H9 (cell line): ENCODE data around the gene NRP1. TPM values are rescaled to one million over a fixed set of nuclear protein-coding genes. Genes with fewer than 3 reads are reported as not detected.

Source experiments
- DNase-seq: peaks from one replicate; pipeline ENCODE4 v3.0.0-alpha.2; 2017
- H2AFZ ChIP-seq: one replicate; pipeline ENCODE4 v1.6.1; 2013; ENCODE audit warnings: mild to moderate bottlenecking, low read length, control low read depth, moderate library complexity
- H2AK5ac ChIP-seq: 2 replicates; pipeline ENCODE4 v1.6.1; 2013; ENCODE audit warnings: low read length, control low read depth, mixed read lengths; ENCODE audit not compliant: insufficient read length
- H2BK120ac ChIP-seq: one replicate; pipeline ENCODE4 v1.6.1; 2013; ENCODE audit warnings: low read depth, mild to moderate bottlenecking, low read length, control low read depth, inconsistent platforms; ENCODE audit not compliant: poor library complexity, severe bottlenecking
- H2BK12ac ChIP-seq: 2 replicates; pipeline ENCODE4 v1.6.1; 2013; ENCODE audit warnings: low read length, control low read depth, mixed read lengths, low read depth; ENCODE audit not compliant: insufficient read length
- H2BK15ac ChIP-seq: 2 replicates; pipeline ENCODE4 v1.6.1; 2013; ENCODE audit warnings: low read depth, low read length, control low read depth
- H2BK20ac ChIP-seq: one replicate; pipeline ENCODE4 v1.6.1; 2013; ENCODE audit warnings: low read depth, mild to moderate bottlenecking, low read length, control low read depth, inconsistent platforms; ENCODE audit not compliant: poor library complexity, severe bottlenecking
- H2BK5ac ChIP-seq: 2 replicates; pipeline ENCODE4 v1.6.1; 2013; ENCODE audit warnings: low read length, control low read depth, mixed read lengths; ENCODE audit not compliant: insufficient read length
- H3K14ac ChIP-seq: 2 replicates; pipeline ENCODE4 v1.6.1; 2013; ENCODE audit warnings: low read length, control low read depth; ENCODE audit not compliant: insufficient read depth
- H3K18ac ChIP-seq: 2 replicates; pipeline ENCODE4 v1.6.1; 2013; ENCODE audit warnings: low read depth, mild to moderate bottlenecking, mixed read lengths, low read length, control low read depth; ENCODE audit not compliant: insufficient read length
- H3K23ac ChIP-seq: 2 replicates; pipeline ENCODE4 v1.6.1; 2013; ENCODE audit warnings: low read length, control low read depth, mixed read lengths, low read depth; ENCODE audit not compliant: insufficient read length
- H3K23me2 ChIP-seq: 2 replicates; pipeline ENCODE4 v1.6.1; 2013; ENCODE audit warnings: low read depth, mild to moderate bottlenecking, mixed read lengths, low read length, control low read depth; ENCODE audit not compliant: insufficient read length, poor library complexity, severe bottlenecking
- H3K27ac ChIP-seq: 2 replicates; pipeline ENCODE4 v1.5.1; 2013; ENCODE audit warnings: low read length, control low read depth, mixed read lengths, low read depth; ENCODE audit not compliant: insufficient read length
- H3K27me3 ChIP-seq: 2 replicates; pipeline ENCODE4 v1.6.1; 2013; ENCODE audit warnings: low read length, control low read depth, inconsistent platforms; ENCODE audit not compliant: insufficient read depth
- H3K4ac ChIP-seq: 2 replicates; pipeline ENCODE4 v1.6.1; 2013; ENCODE audit warnings: low read depth, mild to moderate bottlenecking, control low read depth, inconsistent platforms, low read length, moderate library complexity
- H3K4me1 ChIP-seq: 2 replicates; pipeline ENCODE4 v1.6.1; 2013; ENCODE audit warnings: low read length, control low read depth, inconsistent platforms; ENCODE audit not compliant: insufficient read depth
- H3K4me2 ChIP-seq: 2 replicates; pipeline ENCODE4 v1.6.1; 2013; ENCODE audit warnings: low read length, control low read depth, mixed read lengths; ENCODE audit not compliant: insufficient read length, insufficient read depth
- H3K56ac ChIP-seq: 2 replicates; pipeline ENCODE4 v1.6.1; 2013; ENCODE audit warnings: low read depth, mild to moderate bottlenecking, mixed read lengths, low read length, control low read depth; ENCODE audit not compliant: insufficient read length
- H3K79me1 ChIP-seq: 2 replicates; pipeline ENCODE4 v1.6.1; 2013; ENCODE audit warnings: low read depth, mild to moderate bottlenecking, moderate library complexity, low read length, control low read depth, inconsistent platforms; ENCODE audit not compliant: insufficient read depth, poor library complexity, severe bottlenecking
- H3K79me2 ChIP-seq: 2 replicates; pipeline ENCODE4 v1.6.1; 2013; ENCODE audit warnings: low read length, control low read depth, inconsistent platforms; ENCODE audit not compliant: insufficient read depth
- H3K9ac ChIP-seq: 2 replicates; pipeline ENCODE4 v1.6.1; 2013; ENCODE audit warnings: low read length, control low read depth, mixed read lengths; ENCODE audit not compliant: insufficient read length; ENCODE audit errors: extremely low read depth
- H3K9me3 ChIP-seq: one replicate; pipeline ENCODE4 v1.6.1; 2013; ENCODE audit warnings: low read depth, low read length, inconsistent platforms; ENCODE audit not compliant: control insufficient read depth
- H3T11ph ChIP-seq: one replicate; pipeline ENCODE4 v1.6.1; 2013; ENCODE audit warnings: mild to moderate bottlenecking, low read length, control low read depth, inconsistent platforms
- H4K20me1 ChIP-seq: one replicate; pipeline ENCODE4 v1.6.1; 2013; ENCODE audit not compliant: control insufficient read depth, insufficient read length, insufficient read depth
- H4K5ac ChIP-seq: 2 replicates; pipeline ENCODE4 v1.6.1; 2013; ENCODE audit warnings: low read depth, mild to moderate bottlenecking, mixed read lengths, low read length, control low read depth; ENCODE audit not compliant: insufficient read length
- H4K8ac ChIP-seq: replicated peaks from 2 replicates; pipeline ENCODE4 v1.6.1; 2013; ENCODE audit warnings: low read length, control low read depth, mixed read lengths, low read depth; ENCODE audit not compliant: insufficient read length
- H4K91ac ChIP-seq: 2 replicates; pipeline ENCODE4 v1.6.1; 2013; ENCODE audit warnings: low read depth, mild to moderate bottlenecking, moderate library complexity, mixed read lengths, low read length, control low read depth; ENCODE audit not compliant: insufficient read length
- H3K27ac Mint-ChIP-seq, 3 experiments: 2 replicates in 2 of 3; 3 replicates in 1 of 3; pipeline ENCODE4 v1.8.0; 2020 to 2021; ENCODE audit warnings: mixed read lengths in 3 of 3, mild to moderate bottlenecking in 1 of 3, moderate library complexity in 1 of 3
- H3K27me3 Mint-ChIP-seq: 2 replicates; pipeline ENCODE4 v1.8.0; 2021; ENCODE audit warnings: low read depth, mild to moderate bottlenecking, moderate library complexity, mixed read lengths
- H3K36me3 Mint-ChIP-seq, 3 experiments: 2 replicates in 2 of 3; 3 replicates in 1 of 3; pipeline ENCODE4 v1.8.0; 2020 to 2021; ENCODE audit warnings: low read depth in 3 of 3, mixed read lengths in 3 of 3; ENCODE audit not compliant: insufficient read depth in 1 of 3
- H3K4me1 Mint-ChIP-seq, 2 experiments: 2 replicates each; pipeline ENCODE4 v1.8.0; 2020; ENCODE audit warnings: mixed read lengths in 2 of 2
- H3K4me3 Mint-ChIP-seq, 2 experiments: 2 replicates in 1 of 2; 3 replicates in 1 of 2; pipeline ENCODE4 v1.8.0; 2020 to 2021; ENCODE audit warnings: mild to moderate bottlenecking in 2 of 2, mixed read lengths in 2 of 2, moderate library complexity in 1 of 2
- H3K9me3 Mint-ChIP-seq, 2 experiments: 2 replicates in 1 of 2; 3 replicates in 1 of 2; pipeline ENCODE4 v1.8.0; 2020; ENCODE audit warnings: mild to moderate bottlenecking in 2 of 2, mixed read lengths in 2 of 2, moderate library complexity in 1 of 2
- WGBS: extraction: QIAGEN DNeasy Blood & Tissue Kit; methylation state at CpG from one replicate; pipeline ENCODE4 v1.1.7; 2013; ENCODE audit warnings: missing lambda C conversion rate, low lambda C conversion rate, mixed read lengths; ENCODE audit not compliant: insufficient read length; ENCODE audit errors: extremely low coverage; 5-methylcytosine and 5-hydroxymethylcytosine counted together
- total RNA-seq: library from RNA; stranded (reverse); gene quantifications from 2 replicates; pipeline ENCODE4 v1.2.1, GENCODE V29; 2021
- TF ChIP-seq, protein P1 (sequence below): fragments of 200-600 bp; sonication (generic); conservative IDR thresholded peaks from 3 replicates; pipeline ENCODE4 v1.8.0; 2021; ENCODE audit warnings: antibody characterized with exemption, mild to moderate bottlenecking

NRP1 gene
- total RNA-seq, 1 experiment from 2014 or later = 4.6 TPM

DNA sequence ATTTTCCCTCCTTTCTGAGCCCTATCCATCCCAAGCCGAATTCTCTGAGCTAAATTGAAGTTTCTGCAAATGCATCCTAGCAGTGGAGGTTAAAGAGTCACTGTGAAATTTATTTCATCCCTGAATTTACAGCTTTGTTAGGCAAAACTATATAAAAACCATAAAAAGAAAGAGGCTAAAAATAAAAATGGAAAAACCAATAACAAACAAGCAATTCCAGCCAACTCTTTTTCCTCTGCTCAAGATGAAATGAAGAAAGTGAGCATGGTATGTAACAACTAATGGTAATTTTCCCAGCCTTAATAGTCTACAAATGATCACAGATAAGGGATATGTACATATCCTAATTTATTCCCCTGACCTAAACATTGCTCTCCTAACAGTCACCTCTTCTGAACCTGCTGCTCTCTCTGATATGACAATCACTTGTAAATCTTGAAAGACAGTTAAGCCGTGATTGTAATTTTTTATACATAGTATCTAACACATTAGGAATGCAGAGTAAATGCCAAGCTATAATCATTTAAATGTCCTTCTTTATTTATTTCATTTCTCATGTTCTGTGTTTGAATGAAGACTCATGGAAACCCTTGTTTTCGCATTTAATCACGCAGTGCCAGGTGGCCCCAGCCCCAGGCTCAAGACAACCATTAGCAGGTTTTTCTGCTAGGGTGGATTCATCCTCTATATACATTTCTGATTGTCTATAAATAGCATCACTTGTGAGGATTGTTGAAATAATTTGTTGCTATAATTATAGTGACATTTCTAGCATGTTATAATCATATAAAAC lies 48.6 kb upstream of the NRP1 start:
- Mint-ChIP-seq H3K4me3 (no peak overlapping the region), H3K9me3 (no peaks in the 10 kb centered on the region), H3K27me3 (no peaks in the 10 kb centered on the region), H3K36me3 (no peaks in the 10 kb centered on the region; a peak in 1 of 7 replicates), H3K27ac (no peak overlapping the region), H3K4me1 (peaks cover 16 to 17% of the 10 kb centered on the region in 2 experiments)
- Histone ChIP-seq H3K18ac (no peak overlapping the region), H3K9me3 (no peaks in the 10 kb centered on the region), H3K14ac (no peak overlapping the region), H3K4me1 (peaks cover 6% of the 10 kb centered on the region; the same call in 1 of the 2 replicates), H2BK120ac (no peak overlapping the region), H3K4me2 (no peak overlapping the region), H4K5ac (no peak overlapping the region), H2AFZ (no peak overlapping the region), H3K79me1 (no peaks in the 10 kb centered on the region), H2BK20ac (no peak overlapping the region), H3K56ac (no peak overlapping the region), H3K9ac (no peak overlapping the region), H3K27me3 (no peaks in the 10 kb centered on the region), H3K27ac (no peak overlapping the region), H4K8ac (no peak overlapping the region), H4K20me1 (no peaks in the 10 kb centered on the region), H2AK5ac (no peak overlapping the region), H2BK12ac (no peak overlapping the region), H2BK15ac (no peak overlapping the region), H3K23ac (no peak overlapping the region), H3K23me2 (no peaks in the 10 kb centered on the region), H3K4ac (no peak overlapping the region), H4K91ac (no peak overlapping the region), H2BK5ac (no peak overlapping the region), H3T11ph (no peak overlapping the region), H3K79me2 (no peaks in the 10 kb centered on the region)
- TF ChIP-seq, protein P1, sequence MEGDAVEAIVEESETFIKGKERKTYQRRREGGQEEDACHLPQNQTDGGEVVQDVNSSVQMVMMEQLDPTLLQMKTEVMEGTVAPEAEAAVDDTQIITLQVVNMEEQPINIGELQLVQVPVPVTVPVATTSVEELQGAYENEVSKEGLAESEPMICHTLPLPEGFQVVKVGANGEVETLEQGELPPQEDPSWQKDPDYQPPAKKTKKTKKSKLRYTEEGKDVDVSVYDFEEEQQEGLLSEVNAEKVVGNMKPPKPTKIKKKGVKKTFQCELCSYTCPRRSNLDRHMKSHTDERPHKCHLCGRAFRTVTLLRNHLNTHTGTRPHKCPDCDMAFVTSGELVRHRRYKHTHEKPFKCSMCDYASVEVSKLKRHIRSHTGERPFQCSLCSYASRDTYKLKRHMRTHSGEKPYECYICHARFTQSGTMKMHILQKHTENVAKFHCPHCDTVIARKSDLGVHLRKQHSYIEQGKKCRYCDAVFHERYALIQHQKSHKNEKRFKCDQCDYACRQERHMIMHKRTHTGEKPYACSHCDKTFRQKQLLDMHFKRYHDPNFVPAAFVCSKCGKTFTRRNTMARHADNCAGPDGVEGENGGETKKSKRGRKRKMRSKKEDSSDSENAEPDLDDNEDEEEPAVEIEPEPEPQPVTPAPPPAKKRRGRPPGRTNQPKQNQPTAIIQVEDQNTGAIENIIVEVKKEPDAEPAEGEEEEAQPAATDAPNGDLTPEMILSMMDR = no peak
- no CpG with 5 or more reads among the region's 4 CpGs for WGBS
- DNase-seq = no peak
